ENCODE results near the gene ZNF224. TPM values are rescaled to one million over a fixed set of nuclear protein-coding genes. Genes with fewer than 3 reads are reported as not detected.

ZNF224 gene
- total RNA-seq, 4 donors from 2014 or later = 10.4 to 36.9 (median 17.5) TPM

DNA sequence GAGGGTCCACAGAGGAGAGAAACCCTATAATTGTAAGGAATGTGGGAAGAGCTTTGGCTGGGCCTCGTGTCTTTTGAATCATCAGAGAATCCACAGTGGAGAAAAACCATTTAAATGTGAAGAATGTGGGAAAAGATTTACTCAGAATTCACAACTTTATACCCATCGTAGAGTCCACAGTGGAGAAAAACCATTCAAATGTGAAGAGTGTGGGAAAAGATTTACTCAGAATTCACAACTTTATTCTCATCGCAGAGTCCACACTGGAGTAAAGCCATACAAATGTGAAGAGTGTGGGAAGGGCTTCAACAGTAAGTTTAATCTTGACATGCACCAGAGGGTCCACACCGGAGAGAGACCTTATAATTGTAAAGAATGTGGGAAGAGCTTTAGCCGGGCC lies 37.8 kb downstream of the ZNF224 start:
- TF ChIP-seq CTCF (IDR thresholded peaks at IDR 0.05) = no peak
- DNase-seq (ENCODE audit: low spot score) (no peak), ATAC-seq (ENCODE audit: low FRiP score) (no peak)

DNA sequence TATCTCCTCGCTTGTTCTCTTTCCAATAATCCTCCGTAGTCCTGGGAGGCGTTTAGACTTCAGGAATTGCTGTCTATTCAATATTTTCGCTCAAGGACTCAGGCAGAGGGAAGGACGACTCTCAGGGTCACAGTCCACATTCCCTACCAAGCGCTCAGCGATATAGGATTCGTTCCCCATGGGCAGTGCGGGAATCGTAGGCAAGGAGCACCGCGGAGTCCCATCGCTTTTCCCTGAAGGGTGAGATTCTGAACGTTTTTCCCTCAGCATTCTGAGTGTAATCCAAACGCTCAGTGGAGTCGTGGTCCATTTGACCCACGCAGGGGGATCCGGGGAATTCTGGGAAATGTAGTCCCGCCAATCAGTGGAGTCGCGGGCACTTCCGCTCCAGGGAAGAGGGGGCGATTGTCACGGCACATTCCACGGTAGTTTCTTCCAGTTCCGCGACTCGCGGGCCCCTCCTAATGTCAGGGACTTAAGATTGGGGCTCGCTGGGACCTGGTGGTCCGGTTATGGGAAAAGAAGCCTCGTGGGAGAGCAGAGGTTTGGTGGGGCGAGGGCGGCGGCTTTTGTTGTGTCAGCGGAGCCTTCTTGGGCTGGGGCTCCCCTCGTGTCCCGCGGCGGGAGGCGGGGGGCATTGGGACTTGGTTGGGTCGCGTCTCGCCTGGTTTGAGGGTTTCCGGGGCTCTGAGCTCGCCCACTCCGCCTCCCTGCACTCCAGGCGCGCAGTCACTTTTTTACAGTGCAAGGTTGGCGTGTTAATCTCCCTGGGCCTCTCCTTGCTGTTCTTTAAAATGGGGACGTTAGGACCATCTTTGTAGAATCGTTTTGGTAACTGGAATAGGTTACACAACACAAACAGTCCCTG lies 47.3 kb downstream of the ZNF224 start, which contains the start of gene ZNF234:
ZNF234 (plus strand) TSS at position 364 of the 868 bp plus-strand sequence. CDS start 3,079 bp downstream, outside the sequence.
- no peak for TF ChIP-seq CTCF (IDR thresholded peaks at IDR 0.05)
- DNase-seq (ENCODE audit: low spot score) (peak; percentile 57), ATAC-seq (ENCODE audit: low FRiP score) (peak; percentile 92)

DNA sequence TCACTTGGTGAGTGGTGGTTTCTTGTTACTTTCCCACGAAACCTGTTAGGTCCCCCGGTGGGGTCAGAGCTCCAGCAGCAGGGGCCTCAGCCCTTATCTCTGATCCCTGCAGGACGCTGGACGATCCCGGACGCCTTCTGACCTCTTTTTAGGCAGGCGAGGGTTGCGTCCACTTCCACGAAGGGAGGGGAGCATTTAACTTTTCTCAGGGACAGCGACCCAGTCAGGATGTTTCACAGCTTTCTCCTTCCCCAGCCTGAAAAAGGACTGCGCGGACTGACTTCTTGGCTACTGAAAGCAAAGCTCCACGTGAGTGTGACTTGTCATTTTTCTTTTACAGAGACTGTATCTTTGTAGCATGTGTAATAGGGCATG lies 47.9 kb downstream of the ZNF224 start:
- ATAC-seq (ENCODE audit: low FRiP score) = peak; percentile 23
- DNase-seq (ENCODE audit: low spot score) = no peak

DNA sequence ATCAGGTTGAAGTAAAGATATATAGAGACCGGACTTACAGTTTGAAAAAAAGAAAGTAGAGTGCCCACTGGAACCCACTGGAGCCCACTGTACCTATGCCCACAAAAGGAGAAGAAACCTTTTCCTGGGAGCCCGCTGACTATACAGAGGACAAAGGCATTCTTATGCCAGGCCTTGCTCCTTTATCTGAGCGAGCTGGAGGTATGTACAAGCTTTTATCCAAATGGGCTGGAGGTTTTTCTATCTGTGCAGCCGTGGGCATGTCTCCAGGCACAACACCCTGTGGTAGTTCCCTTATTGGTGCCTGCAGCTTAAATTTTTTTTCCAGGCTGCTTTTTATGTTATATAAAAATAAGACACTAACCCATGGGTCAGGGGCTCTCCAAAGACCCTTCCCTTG lies 55.6 kb downstream of the ZNF224 start:
- ATAC-seq (ENCODE audit: low FRiP score) = no peak
- TF ChIP-seq CTCF (IDR thresholded peaks at IDR 0.05) = no peak
- DNase-seq (ENCODE audit: low spot score) = no peak

More for the DNA sequence above, 47.9 kb downstream of the ZNF224 start:
- TF ChIP-seq CTCF (IDR thresholded peaks at IDR 0.05) = no peak

DNA sequence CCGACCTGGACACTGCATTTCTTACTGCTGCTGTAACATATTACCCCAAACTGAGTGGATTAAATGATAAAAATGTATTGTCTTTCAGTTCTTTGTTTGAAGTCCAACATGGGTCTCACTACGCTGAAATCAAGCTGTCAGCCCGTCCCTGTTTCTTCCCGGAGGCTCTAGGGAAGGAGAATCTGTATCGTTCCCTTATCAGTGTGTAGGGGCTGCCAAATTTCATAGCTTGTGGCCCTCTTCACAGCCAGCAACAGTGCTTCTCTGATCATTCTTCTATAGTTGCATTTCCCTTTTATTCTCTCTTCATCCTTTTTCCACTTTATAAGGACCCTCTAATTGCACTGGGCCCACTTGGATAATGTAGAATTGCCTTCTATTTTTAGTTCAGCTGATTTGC lies 57.3 kb downstream of the ZNF224 start:
- DNase-seq (ENCODE audit: low spot score) (no peak), ATAC-seq (ENCODE audit: low FRiP score) (no peak)
- TF ChIP-seq CTCF (IDR thresholded peaks at IDR 0.05) = no peak

- DNase-seq (ENCODE audit: low spot score) = no peak
- TF ChIP-seq CTCF (IDR thresholded peaks at IDR 0.05) = no peak
- ATAC-seq (ENCODE audit: low FRiP score) = no peak
Observed at GRCh38 chr19:44156475-44156874, 62.3 kb downstream of the ZNF224 start.

Small RNA genes within 50 kb of the gene (small RNA-seq; reads per million reads assigned to genes)
- not detected for gene RNU6-902P

Other genes with a start within 250 kb of the ZNF224 start
- 1 to 10 TPM in 2 of 4 donors, under 1 TPM in 2; 0.63 to 2.0 (median 1.3) TPM for gene ZNF404, start 210.4 kb upstream of the ZNF224 start, total RNA-seq
- gene ZNF45, start 159.1 kb upstream of the ZNF224 start, total RNA-seq = 10 to 100 TPM in 2 of 4 donors, 1 to 10 TPM in 2; 5.4 to 17.2 (median 12.3) TPM
- gene ZNF221, start 143.1 kb upstream of the ZNF224 start, total RNA-seq = 1 to 10 TPM; 2.2 to 6.8 (median 4.0) TPM
- gene ZNF155, start 110.2 kb upstream of the ZNF224 start, total RNA-seq = 1 to 10 TPM; 5.0 to 8.2 (median 6.9) TPM
- 1 to 10 TPM; 1.7 to 5.7 (median 3.1) TPM for gene ZNF230, start 91.4 kb upstream of the ZNF224 start, total RNA-seq
- gene ZNF222, start 69.0 kb upstream of the ZNF224 start, total RNA-seq = 1 to 10 TPM; 1.9 to 3.7 (median 2.2) TPM
- gene ZNF223, start 42.3 kb upstream of the ZNF224 start, total RNA-seq = 1 to 10 TPM; 2.8 to 4.7 (median 3.1) TPM
- gene ZNF284, start 22.2 kb upstream of the ZNF224 start, total RNA-seq = 1 to 10 TPM in 3 of 4 donors, under 1 TPM in 1; 0.65 to 3.0 (median 1.7) TPM
- 1 to 10 TPM; 1.8 to 5.5 (median 2.7) TPM for gene ZNF225, start 19.0 kb downstream of the ZNF224 start, total RNA-seq
- gene ZNF234, start 47.2 kb downstream of the ZNF224 start, total RNA-seq = 10 to 100 TPM in 1 of 4 donors, 1 to 10 TPM in 3; 4.8 to 11.3 (median 8.4) TPM
- 10 to 100 TPM in 3 of 4 donors, 1 to 10 TPM in 1; 9.5 to 18.6 (median 14.3) TPM for gene ZNF226, start 70.7 kb downstream of the ZNF224 start, total RNA-seq
- gene ZNF227, start 118.2 kb downstream of the ZNF224 start, total RNA-seq = 10 to 100 TPM in 2 of 4 donors, 1 to 10 TPM in 2; 6.6 to 17.7 (median 10.8) TPM
- gene ZNF233, start 165.5 kb downstream of the ZNF224 start, total RNA-seq = 1 to 10 TPM in 1 of 4 donors, under 1 TPM in 3; 0.19 to 1.1 (median 0.35) TPM
- 1 to 10 TPM; 3.0 to 8.7 (median 4.3) TPM for gene ZNF235, start 210.7 kb downstream of the ZNF224 start, total RNA-seq

Measured in omental fat pad (tissue), 4 donors.